Heart right ventricle (tissue), 16 donors: ENCODE measurements around the gene UBE2D2. TPM values are rescaled to one million over a fixed set of nuclear protein-coding genes. Genes with fewer than 3 reads are reported as not detected.
"Not testable (repeated sequence)": the region's sequence is repeated elsewhere in the genome, so short reads cannot be mapped to it uniquely, and the experiment has no call there.

Source experiments
- ATAC-seq, 8 donors: fragments of 200-7000 bp; cut with Tn5 transposase; one replicate each; pipeline ENCODE4 v1.9.1; 2020; ENCODE audit warnings: mild to moderate bottlenecking in 8 of 8, moderate library complexity in 8 of 8, moderate number of reproducible peaks in 1 of 8
- DNase-seq, 2 donors: peaks; one replicate each; pipeline ENCODE4 v3.0.0-alpha.2; 2020
- H3K27ac ChIP-seq, 10 donors: fragments of 200-600 bp; sonication (generic) in 2 of 10; one replicate each; pipeline versions ENCODE4 v1.5.0 to v1.8.0; 2020 to 2022; ENCODE audit warnings: mild to moderate bottlenecking in 3 of 10
- H3K27me3 ChIP-seq, 7 donors: fragments of 200-600 bp; one replicate each; pipeline ENCODE4 v1.8.0; 2021 to 2022; ENCODE audit warnings: mild to moderate bottlenecking in 2 of 7
- H3K36me3 ChIP-seq, 9 donors: fragments of 200-600 bp; sonication (generic) in 1 of 9; one replicate each; pipeline versions ENCODE4 v1.5.0 to v1.8.0; 2020 to 2022; ENCODE audit warnings: mild to moderate bottlenecking in 2 of 9
- H3K4me1 ChIP-seq, 9 donors: fragments of 200-600 bp; sonication (generic) in 1 of 9; one replicate each; pipeline versions ENCODE4 v1.5.0 to v1.8.0; 2020 to 2022; ENCODE audit warnings: mild to moderate bottlenecking in 4 of 9
- H3K4me3 ChIP-seq, 10 donors: fragments of 200-600 bp; sonication (generic) in 2 of 10; one replicate each; pipeline versions ENCODE4 v1.5.0 to v1.8.0; 2020 to 2022; ENCODE audit warnings: mild to moderate bottlenecking in 7 of 10, moderate library complexity in 2 of 10
- H3K9me3 ChIP-seq, 11 donors: fragments of 200-600 bp in 10 of 11; sonication (generic) in 2 of 11; one replicate each; pipeline versions ENCODE4 v1.5.0 to v1.8.0; 2013 to 2022; ENCODE audit warnings: mild to moderate bottlenecking in 2 of 11, control low read depth in 1 of 11, moderate library complexity in 1 of 11
- WGBS, 2 donors: extraction: QIAGEN DNeasy Blood & Tissue Kit; methylation state at CpG; one replicate each; pipeline ENCODE4 v1.1.7; 2013; ENCODE audit warnings: inconsistent platforms in 1 of 2; 5-methylcytosine and 5-hydroxymethylcytosine counted together
- intact Hi-C, 10 donors: fragments of 100-400 bp; cut with DNase I; formaldehyde crosslinking; loops; one replicate each; pipeline versions ENCODE4 v1.11.1 to v1.14.2; 2022
- polyA plus RNA-seq, 2 donors: library from polyadenylated mRNA; stranded (reverse); fragments of 200-250 nt; gene quantifications; one replicate each; pipeline ENCODE4 v1.2.3, GENCODE V29; 2013
- total RNA-seq, 10 donors: library from RNA; stranded (reverse); fragmentation: NEBNext Ultra II Directional in 3 of 10; extraction: Animal tissue kit (Norgen Biotek cat#: 25700) in 3 of 10; gene quantifications; one replicate each; pipeline versions ENCODE4 v1.2.1 to v1.2.4, GENCODE V29; 2021 to 2023
- TF ChIP-seq, protein P1 (sequence below), 9 donors: fragments of 200-600 bp; sonication (generic) in 2 of 9; IDR thresholded peaks; one replicate each; pipeline versions ENCODE4 v1.5.0 to v1.8.0; 2021 to 2022; ENCODE audit warnings: antibody characterized with exemption in 9 of 9, mild to moderate bottlenecking in 5 of 9, moderate library complexity in 1 of 9
- donor health status: Arrhythmogenic right ventricular cardiomyopathy.
- donor health status: ischemic (EF 13 %, LVEDD 7.1; RV severe dilation, severe dysfunction).
- donor health status: healthy with polysubstance abuse.
- donor health status: DM: no; HTN: yes; CAD: no.
- donor health status: DM: no; HTN: no; CAD: no.
- donor health status: ischemic (EF 25% LVEDD 6.9; RV normal size, moderate dysfunction).
- donor health status: ischemic (EF 25% LVEDD 5.7; RV mildly dilated, moderate dysfunction).
- donor health status: healthy.
- donor health status: DM: yes; HTN: yes; CAD: no.
- donor health status: Ischemic cardiomyopathy.
- donor health status: ischemic (EF 35%, LVEDD 5.7; RV mildly dilated, moderate dysfunction).
- donor health status: nonischemic (EF 11% LVEDD 7.7; RV severe dilation, severe dysfunction).
- donor health status: DM: yes; HTN: yes; CAD: no.
- donor health status: PGD.
- donor health status: ischemic (EF 29% LVEDD 5.4; RV normal size, mild dysfunction).
- donor health status: nonischemic (EF 23%, LVEDD 6.1; RV moderate dilation, normal function).

Gene UBE2D2
- total and polyA plus RNA-seq, 12 donors, result 59.3 to 162 (median 139) TPM

DNA sequence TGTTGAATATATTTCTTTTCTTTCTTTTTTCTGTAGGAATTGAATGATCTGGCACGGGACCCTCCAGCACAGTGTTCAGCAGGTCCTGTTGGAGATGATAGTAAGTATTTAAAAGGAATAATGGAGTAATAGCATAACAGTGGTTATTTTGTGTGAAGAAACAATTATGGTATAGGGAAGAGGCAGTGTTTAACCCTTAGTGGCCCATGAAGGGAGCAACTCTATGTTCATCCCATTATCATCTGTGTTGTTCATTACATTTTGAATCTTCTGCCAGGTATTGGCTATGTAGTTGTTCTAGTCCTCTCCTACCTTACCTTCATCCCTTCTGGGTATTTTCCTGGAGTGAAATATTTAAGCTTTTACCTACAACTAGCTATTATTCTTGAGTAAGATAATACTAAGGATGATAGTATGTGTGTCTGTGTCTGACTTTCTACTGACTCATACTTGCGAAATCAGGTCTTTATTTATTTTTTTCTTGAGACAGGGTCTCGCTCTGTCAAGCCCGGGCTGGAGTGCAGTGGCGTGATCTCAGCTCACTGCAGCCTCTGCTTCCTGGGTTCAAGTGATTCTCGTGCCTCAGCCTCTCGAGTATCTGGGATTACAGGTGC is 39.3 kb downstream of the UBE2D2 start:
- no peak for ATAC-seq
- Histone ChIP-seq H3K27ac (peak overlapping the region in 1 of 10 donors; percentile 55), H3K27me3 (no peaks in the 10 kb centered on the region)

DNA sequence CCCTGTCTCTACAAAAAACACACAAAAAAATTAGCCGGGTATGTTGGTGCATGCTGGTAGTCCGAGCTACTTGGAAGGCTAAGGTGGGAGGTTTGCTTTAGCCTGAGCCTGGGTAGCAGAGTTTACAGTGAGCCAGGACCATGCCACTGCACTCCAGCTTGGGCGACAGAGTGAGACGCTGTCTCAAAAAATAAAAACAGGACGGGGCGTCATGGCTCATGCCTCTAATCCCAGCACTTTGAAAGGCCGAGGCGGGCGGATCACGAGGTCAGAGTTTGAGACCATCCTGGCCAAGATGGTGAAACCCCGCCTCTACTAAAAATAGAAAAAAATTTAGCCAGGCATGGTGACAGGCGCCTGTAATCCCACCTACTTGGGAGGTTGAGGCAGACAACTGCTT is 40.3 kb downstream of the UBE2D2 start:
- ATAC-seq (peak; percentile 32 to 57 (median 53)), DNase-seq (peak; percentile 28 to 31)
- 60 to 71% methylated on average over 12 of the region's 12 CpGs for WGBS, 2 donors

More for the DNA sequence above, 39.3 kb downstream of the UBE2D2 start:
- H3K36me3 ChIP-seq, result peaks cover 0 to 57% (median 21%) of the 10 kb centered on the region in 9 donors
- TF ChIP-seq, protein P1, sequence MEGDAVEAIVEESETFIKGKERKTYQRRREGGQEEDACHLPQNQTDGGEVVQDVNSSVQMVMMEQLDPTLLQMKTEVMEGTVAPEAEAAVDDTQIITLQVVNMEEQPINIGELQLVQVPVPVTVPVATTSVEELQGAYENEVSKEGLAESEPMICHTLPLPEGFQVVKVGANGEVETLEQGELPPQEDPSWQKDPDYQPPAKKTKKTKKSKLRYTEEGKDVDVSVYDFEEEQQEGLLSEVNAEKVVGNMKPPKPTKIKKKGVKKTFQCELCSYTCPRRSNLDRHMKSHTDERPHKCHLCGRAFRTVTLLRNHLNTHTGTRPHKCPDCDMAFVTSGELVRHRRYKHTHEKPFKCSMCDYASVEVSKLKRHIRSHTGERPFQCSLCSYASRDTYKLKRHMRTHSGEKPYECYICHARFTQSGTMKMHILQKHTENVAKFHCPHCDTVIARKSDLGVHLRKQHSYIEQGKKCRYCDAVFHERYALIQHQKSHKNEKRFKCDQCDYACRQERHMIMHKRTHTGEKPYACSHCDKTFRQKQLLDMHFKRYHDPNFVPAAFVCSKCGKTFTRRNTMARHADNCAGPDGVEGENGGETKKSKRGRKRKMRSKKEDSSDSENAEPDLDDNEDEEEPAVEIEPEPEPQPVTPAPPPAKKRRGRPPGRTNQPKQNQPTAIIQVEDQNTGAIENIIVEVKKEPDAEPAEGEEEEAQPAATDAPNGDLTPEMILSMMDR (IDR thresholded peaks at IDR 0.05), result no peak
- WGBS, 2 donors, result 86 to 93% methylated on average over 7 of the region's 7 CpGs
- no peak for DNase-seq
- H3K9me3 ChIP-seq, result peaks cover 0 to 10% (median 0%) of the 10 kb centered on the region in 11 donors
- intact Hi-C loops, result no loop called here
- no peak overlapping the region for H3K4me3 ChIP-seq
- peaks cover 0 to 29% (median 6%) of the 10 kb centered on the region in 9 donors for H3K4me1 ChIP-seq

DNA sequence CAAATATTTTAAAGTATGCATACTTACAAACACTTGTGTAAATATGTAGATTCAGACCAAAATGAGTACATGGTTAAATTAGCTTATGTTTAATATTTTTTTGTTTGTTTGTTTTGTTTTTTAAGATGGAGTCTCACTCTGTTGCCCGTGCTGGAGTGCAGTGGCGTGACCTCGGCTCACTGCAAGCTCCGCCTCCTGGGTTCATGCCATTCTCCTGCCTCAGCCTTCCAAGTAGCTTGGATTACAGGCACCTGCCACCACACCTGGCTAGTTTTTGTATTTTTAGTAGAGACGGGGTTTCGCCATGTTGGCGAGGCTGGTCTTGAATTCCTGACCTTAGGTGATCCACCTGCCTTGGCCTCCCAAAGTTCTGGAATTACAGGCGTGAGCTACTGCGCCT is 40.8 kb downstream of the UBE2D2 start:
- Histone ChIP-seq H3K4me1 (peaks cover 0 to 25% (median 6%) of the 10 kb centered on the region in 9 donors), H3K9me3 (peaks cover 0 to 10% (median 0%) of the 10 kb centered on the region in 11 donors), H3K36me3 (peaks cover 0 to 72% (median 21%) of the 10 kb centered on the region in 9 donors), H3K27ac (peak overlapping the region in 3 of 10 donors; percentile 6 to 55 (median 49))
- ATAC-seq, H3K4me3 ChIP-seq, DNase-seq, H3K27me3 ChIP-seq, intact Hi-C loops: not testable (repeated sequence)
- 90% methylated on average over 9 of the region's 9 CpGs for WGBS, 2 donors

More for the DNA sequence above, 40.3 kb downstream of the UBE2D2 start:
- intact Hi-C loops, result no loop called here
- Histone ChIP-seq H3K9me3 (peaks cover 0 to 10% (median 0%) of the 10 kb centered on the region in 11 donors), H3K4me3 (no peak overlapping the region), H3K4me1 (peaks cover 0 to 29% (median 6%) of the 10 kb centered on the region in 9 donors), H3K27ac (peak overlapping the region in 4 of 10 donors; percentile 12 to 55 (median 36)), H3K27me3 (no peaks in the 10 kb centered on the region), H3K36me3 (peaks cover 0 to 67% (median 21%) of the 10 kb centered on the region in 9 donors)
- TF ChIP-seq, protein P1 (IDR thresholded peaks at IDR 0.05), result no peak

DNA sequence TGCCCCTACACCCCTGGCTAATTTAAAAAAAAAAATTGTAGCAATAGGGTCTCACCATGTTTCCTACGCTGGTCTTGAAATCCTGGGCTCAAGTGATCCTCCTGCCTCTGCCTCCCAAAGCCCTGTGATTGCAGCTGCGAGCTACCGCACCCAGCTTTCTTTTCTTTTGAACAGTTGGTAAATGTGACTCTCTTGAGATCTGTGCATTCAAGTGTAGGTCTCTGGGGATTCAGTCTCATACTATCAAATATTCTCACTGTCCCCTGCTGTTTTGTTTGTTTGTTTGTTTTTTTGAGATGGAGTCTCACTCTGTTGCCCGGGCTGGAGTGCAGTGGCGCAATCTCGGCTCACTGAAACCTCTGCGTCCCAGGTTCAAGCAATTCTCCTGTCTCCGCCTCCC is 44.7 kb downstream of the UBE2D2 start:
- Histone ChIP-seq H3K27ac (no peak overlapping the region), H3K27me3 (no peaks in the 10 kb centered on the region), H3K4me1 (peaks cover 0 to 16% (median 3%) of the 10 kb centered on the region in 9 donors), H3K9me3 (no peaks in the 10 kb centered on the region), H3K36me3 (peaks cover 0 to 84% (median 15%) of the 10 kb centered on the region in 9 donors), H3K4me3 (no peak overlapping the region)
- TF ChIP-seq, protein P1 (IDR thresholded peaks at IDR 0.05), result no peak
- DNase-seq, result no peak
- 98% methylated on average over 8 of the region's 8 CpGs for WGBS, 2 donors
- intact Hi-C loops, result no loop called here
- ATAC-seq, result no peak
